Fibroblast of lung (primary cell): ENCODE measurements around the gene NSRP1. TPM values are rescaled to one million over a fixed set of nuclear protein-coding genes. Genes with fewer than 3 reads are reported as not detected.

ENCODE experiments used
- DNase-seq, 2 donors: peaks; one replicate each; pipeline versions ENCODE4 v3.0.0 to v3.0.0-alpha.2; 2010; ENCODE audit warnings: low read depth in 2 of 2
- H2AFZ ChIP-seq: 2 replicates; pipeline ENCODE4 v1.5.1; 2012; ENCODE audit warnings: low read length, control low read depth, inconsistent platforms
- H3K27ac ChIP-seq: 2 replicates; pipeline ENCODE4 v1.5.1; 2011; ENCODE audit warnings: low read length, control low read depth; ENCODE audit not compliant: insufficient read depth
- H3K27me3 ChIP-seq: 2 replicates; pipeline ENCODE4 v1.5.1; 2011; ENCODE audit warnings: mild to moderate bottlenecking, low read length; ENCODE audit not compliant: control insufficient read depth, insufficient read depth
- H3K36me3 ChIP-seq: 2 replicates; pipeline ENCODE4 v1.5.1; 2011; ENCODE audit warnings: low read length; ENCODE audit not compliant: control insufficient read depth, insufficient read depth
- H3K4me1 ChIP-seq: 2 replicates; pipeline ENCODE4 v1.5.1; 2011; ENCODE audit warnings: low read length; ENCODE audit not compliant: control insufficient read depth, insufficient read depth; ENCODE audit errors: extremely low read depth
- H3K4me2 ChIP-seq: 2 replicates; pipeline ENCODE4 v1.5.1; 2011; ENCODE audit warnings: low read length, control low read depth; ENCODE audit not compliant: insufficient read depth; ENCODE audit errors: extremely low read depth
- H3K4me3 ChIP-seq, 4 experiments: fragments of 200-600 bp in 1 of 4; sonication (generic) in 1 of 4; replicated peaks in 1 of 4; 2 replicates each; pipeline ENCODE4 v1.5.1; 2011 to 2016; ENCODE audit warnings: low read length in 4 of 4, low read depth in 3 of 4, mild to moderate bottlenecking in 3 of 4, control low read depth in 2 of 4, inconsistent platforms in 1 of 4, mixed read lengths in 1 of 4; ENCODE audit not compliant: insufficient read depth in 1 of 4; ENCODE audit errors: control extremely low read depth in 1 of 4
- H3K79me2 ChIP-seq: 2 replicates; pipeline ENCODE4 v1.5.1; 2012; ENCODE audit warnings: mild to moderate bottlenecking, low read length, inconsistent platforms; ENCODE audit not compliant: control insufficient read depth, insufficient read depth
- H3K9ac ChIP-seq: 2 replicates; pipeline ENCODE4 v1.5.1; 2011; ENCODE audit warnings: mild to moderate bottlenecking, low read length, control low read depth; ENCODE audit not compliant: insufficient read depth
- H3K9me3 ChIP-seq: 2 replicates; pipeline ENCODE4 v1.5.1; 2012; ENCODE audit warnings: low read depth, low read length; ENCODE audit not compliant: control insufficient read depth, insufficient read depth
- H4K20me1 ChIP-seq: 2 replicates; pipeline ENCODE4 v1.5.1; 2011; ENCODE audit warnings: low read length; ENCODE audit not compliant: control insufficient read depth, insufficient read depth; ENCODE audit errors: extremely low read depth
- EZH2 ChIP-seq: IDR thresholded peaks from 2 replicates; pipeline ENCODE4 v1.5.1; 2012; ENCODE audit warnings: low read length, control low read depth, mild to moderate bottlenecking; ENCODE audit errors: missing control alignments
- polyA plus RNA-seq, 2 donors: library from polyadenylated mRNA; depleted of rRNA in 1 of 2; stranded (reverse) in 1 of 2; unstranded in 1 of 2; fragments of >200 nt; gene quantifications; 2 replicates each; pipeline ENCODE4 v1.2.1, GENCODE V29; 2011 to 2012; ENCODE audit warnings: missing spikeins in 1 of 2
- total RNA-seq: library from RNA; depleted of rRNA; stranded (reverse); fragments of >200 nt; gene quantifications from 2 replicates; pipeline ENCODE4 v1.2.1, GENCODE V29; 2014
- TF ChIP-seq, protein P1 (sequence below), 2 donors: IDR thresholded peaks in 1 of 2; conservative IDR thresholded peaks in 1 of 2; 1 replicate in 1 of 2; 2 replicates in 1 of 2; pipeline ENCODE4 v1.5.1; 2011 to 2012; ENCODE audit warnings: low read length in 2 of 2, control low read depth in 1 of 2, inconsistent platforms in 1 of 2, low read depth in 1 of 2, mild to moderate bottlenecking in 1 of 2

The NSRP1 gene
- total and polyA plus RNA-seq, 2 donors (not counting 1 experiment from before 2014, with no cell fraction given) = 12.7 to 19.8 TPM

DNA sequence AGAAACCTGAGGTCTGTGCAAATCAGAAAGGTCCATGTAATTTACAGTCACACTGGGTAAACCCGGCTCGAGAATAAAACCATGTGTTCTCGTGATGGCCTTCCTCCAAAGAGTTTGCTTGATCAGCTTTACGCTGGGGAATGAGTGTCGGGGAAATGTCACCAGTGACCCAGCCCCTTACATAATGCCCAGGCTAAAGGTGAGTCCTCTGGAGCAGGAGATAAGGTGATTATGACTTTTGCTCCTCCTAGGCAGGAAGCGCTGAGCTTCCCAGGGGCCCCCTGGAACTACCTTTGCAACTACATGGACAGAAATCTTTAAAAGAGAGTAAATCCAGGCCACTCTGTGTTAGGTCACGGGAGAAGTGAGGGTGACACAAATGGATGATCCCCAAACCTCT is 103.2 kb downstream of the NSRP1 start:
- TF ChIP-seq, protein P1, sequence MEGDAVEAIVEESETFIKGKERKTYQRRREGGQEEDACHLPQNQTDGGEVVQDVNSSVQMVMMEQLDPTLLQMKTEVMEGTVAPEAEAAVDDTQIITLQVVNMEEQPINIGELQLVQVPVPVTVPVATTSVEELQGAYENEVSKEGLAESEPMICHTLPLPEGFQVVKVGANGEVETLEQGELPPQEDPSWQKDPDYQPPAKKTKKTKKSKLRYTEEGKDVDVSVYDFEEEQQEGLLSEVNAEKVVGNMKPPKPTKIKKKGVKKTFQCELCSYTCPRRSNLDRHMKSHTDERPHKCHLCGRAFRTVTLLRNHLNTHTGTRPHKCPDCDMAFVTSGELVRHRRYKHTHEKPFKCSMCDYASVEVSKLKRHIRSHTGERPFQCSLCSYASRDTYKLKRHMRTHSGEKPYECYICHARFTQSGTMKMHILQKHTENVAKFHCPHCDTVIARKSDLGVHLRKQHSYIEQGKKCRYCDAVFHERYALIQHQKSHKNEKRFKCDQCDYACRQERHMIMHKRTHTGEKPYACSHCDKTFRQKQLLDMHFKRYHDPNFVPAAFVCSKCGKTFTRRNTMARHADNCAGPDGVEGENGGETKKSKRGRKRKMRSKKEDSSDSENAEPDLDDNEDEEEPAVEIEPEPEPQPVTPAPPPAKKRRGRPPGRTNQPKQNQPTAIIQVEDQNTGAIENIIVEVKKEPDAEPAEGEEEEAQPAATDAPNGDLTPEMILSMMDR (conservative IDR thresholded peaks at IDR 0.05 in 1 of 2, IDR thresholded peaks at IDR 0.05 in 1 of 2; ENCODE audit: low read depth in 1 of 2, low read length in 2 of 2) = no peak
- TF ChIP-seq EZH2 = no peak
- Histone ChIP-seq H2AFZ (no peak overlapping the region), H3K4me1 (no peaks in the 10 kb centered on the region), H3K79me2 (no peaks in the 10 kb centered on the region), H3K27ac (no peak overlapping the region), H3K9ac (no peak overlapping the region), H3K4me2 (no peak overlapping the region), H3K36me3 (no peaks in the 10 kb centered on the region), H3K27me3 (peaks cover 18% of the 10 kb centered on the region), H3K9me3 (no peaks in the 10 kb centered on the region), H3K4me3 (no peak overlapping the region), H4K20me1 (no peaks in the 10 kb centered on the region)
- DNase-seq = no peak

DNA sequence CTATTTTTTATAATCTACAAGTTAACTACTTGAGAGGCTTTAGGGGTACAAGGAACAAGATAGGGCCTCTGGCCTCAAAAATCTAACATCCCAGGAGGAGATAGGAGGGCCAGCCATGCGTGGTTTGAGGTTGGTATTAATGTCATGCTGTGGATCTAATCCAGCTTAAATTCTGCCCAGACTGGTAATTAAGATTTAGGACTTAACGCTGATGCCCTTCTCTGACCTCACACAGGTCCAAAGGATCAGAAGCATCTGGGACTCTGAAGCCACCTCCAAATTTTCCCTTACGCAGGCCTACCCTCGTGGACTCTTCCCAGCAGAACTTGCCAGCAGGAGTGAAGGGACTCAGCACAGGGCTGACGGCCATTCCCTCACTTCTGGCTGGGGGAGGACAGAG is 103.8 kb downstream of the NSRP1 start:
- H2AFZ ChIP-seq = no peak overlapping the region
- no peaks in the 10 kb centered on the region for H3K9me3 ChIP-seq
- TF ChIP-seq, protein P1 (conservative IDR thresholded peaks at IDR 0.05 in 1 of 2, IDR thresholded peaks at IDR 0.05 in 1 of 2; ENCODE audit: low read depth in 1 of 2, low read length in 2 of 2) = no peak
- TF ChIP-seq EZH2 = no peak
- no peaks in the 10 kb centered on the region for H3K79me2 ChIP-seq
- no peak overlapping the region for H3K27ac ChIP-seq
- no peaks in the 10 kb centered on the region for H3K4me1 ChIP-seq
- no peaks in the 10 kb centered on the region for H3K36me3 ChIP-seq
- no peak overlapping the region for H3K4me3 ChIP-seq
- peaks cover 18% of the 10 kb centered on the region for H3K27me3 ChIP-seq
- no peak overlapping the region for H3K9ac ChIP-seq
- DNase-seq = no peak
- no peak overlapping the region for H3K4me2 ChIP-seq
- H4K20me1 ChIP-seq = no peaks in the 10 kb centered on the region

DNA sequence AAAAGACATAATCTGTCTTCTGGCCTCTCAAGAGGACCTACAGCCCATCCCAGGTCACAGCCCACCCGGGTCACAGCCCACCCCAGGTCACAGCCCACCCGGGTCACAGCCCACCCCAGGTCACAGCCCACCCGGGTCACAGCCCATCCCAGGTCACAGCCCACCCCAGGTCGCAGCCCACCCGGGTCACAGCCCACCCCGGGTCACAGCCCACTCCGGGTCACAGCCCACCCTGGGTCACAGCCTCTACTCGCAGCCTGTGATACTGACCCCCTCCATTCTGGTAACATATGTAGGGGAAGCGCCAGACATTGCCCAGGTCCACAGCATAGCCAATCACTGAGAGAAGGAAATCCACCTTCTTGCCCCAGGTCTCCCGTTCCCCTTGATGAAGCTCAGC is 104.7 kb downstream of the NSRP1 start:
- peaks cover 21% of the 10 kb centered on the region for H3K27me3 ChIP-seq
- TF ChIP-seq, protein P1 (conservative IDR thresholded peaks at IDR 0.05 in 1 of 2, IDR thresholded peaks at IDR 0.05 in 1 of 2; ENCODE audit: low read depth in 1 of 2, low read length in 2 of 2) = no peak
- TF ChIP-seq EZH2 = no peak
- no peaks in the 10 kb centered on the region for H3K9me3 ChIP-seq
- no peak overlapping the region for H2AFZ ChIP-seq
- H3K79me2 ChIP-seq = no peaks in the 10 kb centered on the region
- H3K36me3 ChIP-seq = no peaks in the 10 kb centered on the region
- no peak overlapping the region for H3K4me3 ChIP-seq
- no peaks in the 10 kb centered on the region for H3K4me1 ChIP-seq
- H3K9ac ChIP-seq = no peak overlapping the region
- H3K4me2 ChIP-seq = no peak overlapping the region
- no peaks in the 10 kb centered on the region for H4K20me1 ChIP-seq
- DNase-seq = no peak
- H3K27ac ChIP-seq = no peak overlapping the region
